GM12878 (cell line): ENCODE data around the gene SSRP1. TPM values are rescaled to one million over a fixed set of nuclear protein-coding genes. Genes with fewer than 3 reads are reported as not detected.

Source experiments
- ASH2L ChIP-seq: fragments of 300-600, 200-600 bp; sonication (generic); IDR thresholded peaks from 2 replicates; pipeline ENCODE4 v1.6.1; 2017; ENCODE audit warnings: low read depth, mild to moderate bottlenecking, borderline replicate concordance
- BACH1 ChIP-seq: fragments of 450-650 bp; IDR thresholded peaks from 2 replicates; pipeline ENCODE4 v1.6.1; 2017; ENCODE audit warnings: mild to moderate bottlenecking, borderline replicate concordance
- BCL3 ChIP-seq: IDR thresholded peaks from 2 replicates; pipeline ENCODE4 v1.6.1; 2011; ENCODE audit warnings: borderline replicate concordance, low read depth, mild to moderate bottlenecking, moderate library complexity, low read length; ENCODE audit not compliant: insufficient read depth, poor library complexity, severe bottlenecking
- CBFB ChIP-seq: IDR thresholded peaks from 2 replicates; pipeline ENCODE4 v1.6.1; 2016; ENCODE audit warnings: antibody characterized with exemption, low read depth
- E2F8 ChIP-seq: fragments of 450-650 bp; IDR thresholded peaks from 2 replicates; pipeline ENCODE4 v1.6.1; 2018; ENCODE audit warnings: mild to moderate bottlenecking, low read depth, moderate library complexity; ENCODE audit not compliant: partially characterized antibody
- ELK1 ChIP-seq: IDR thresholded peaks from 2 replicates; pipeline ENCODE4 v1.6.1; 2012; ENCODE audit warnings: low read depth, low read length, improper control_type of control experiment
- IRF3 ChIP-seq: fragments of 450-650 bp; IDR thresholded peaks from 2 replicates; pipeline ENCODE4 v1.6.1; 2014; ENCODE audit warnings: mild to moderate bottlenecking
- MAX ChIP-seq: IDR thresholded peaks from 2 replicates; pipeline ENCODE4 v1.6.1; 2012; ENCODE audit warnings: low read depth, low read length, improper control_type of control experiment
- MYB ChIP-seq: fragments of 150-350 bp; IDR thresholded peaks from 2 replicates; pipeline ENCODE4 v1.6.1; 2014; ENCODE audit warnings: mild to moderate bottlenecking, low read depth, low read length, borderline replicate concordance
- POU2F2 ChIP-seq: IDR thresholded peaks from 3 replicates; pipeline ENCODE4 v1.6.1; 2011; ENCODE audit warnings: low read depth, mild to moderate bottlenecking, low read length, borderline replicate concordance
- RBBP5 ChIP-seq: fragments of 200-600 bp; sonication (generic); conservative IDR thresholded peaks from 2 replicates; pipeline ENCODE4 v1.6.1; 2016
- SMARCA5 ChIP-seq: fragments of 450-650 bp; IDR thresholded peaks from 2 replicates; pipeline ENCODE4 v1.6.1; 2017; ENCODE audit warnings: mild to moderate bottlenecking
- SMC3 ChIP-seq: IDR thresholded peaks from 2 replicates; pipeline ENCODE4 v1.6.1; 2011; ENCODE audit warnings: low read length, improper control_type of control experiment, borderline replicate concordance
- STAT1 ChIP-seq: fragments of 450-650 bp; conservative IDR thresholded peaks from 2 replicates; pipeline ENCODE4 v1.6.1; 2014; ENCODE audit warnings: antibody characterized with exemption, mild to moderate bottlenecking
- USF2 ChIP-seq: IDR thresholded peaks from 2 replicates; pipeline ENCODE4 v1.6.1; 2011; ENCODE audit warnings: low read depth, low read length, improper control_type of control experiment, borderline replicate concordance
- ZBTB4 ChIP-seq: fragments of 450-650 bp; formaldehyde crosslinking; IDR thresholded peaks from 2 replicates; pipeline ENCODE4 v1.4.0; 2022; ENCODE audit warnings: mild to moderate bottlenecking, moderate library complexity
- ZNF384 ChIP-seq: IDR thresholded peaks from 2 replicates; pipeline ENCODE4 v1.6.1; 2012; ENCODE audit warnings: low read depth, mild to moderate bottlenecking, low read length, improper control_type of control experiment, borderline replicate concordance
- ZNF622 ChIP-seq: fragments of 450-650 bp; IDR thresholded peaks from 2 replicates; pipeline ENCODE4 v1.6.1; 2017; ENCODE audit warnings: mild to moderate bottlenecking, inconsistent platforms
- polyA plus RNA-seq, 11 experiments: library from polyadenylated mRNA; depleted of rRNA in 4 of 11; unstranded in 6 of 11; stranded (reverse) in 5 of 11; fragments of >200 nt; fragmentation: Nextera tagmentation in 4 of 11; fragmentation: Illumina TruSeq in 1 of 11; extraction: Ambion mirVana in 4 of 11; extraction: Trizol in 1 of 11; gene quantifications; 1 replicate in 1 of 11; 2 replicates in 10 of 11; pipeline versions ENCODE4 v1.2.1 to v1.2.3, GENCODE V29; 2011 to 2016; ENCODE audit warnings: inconsistent platforms in 2 of 11, missing spikeins in 2 of 11, low read depth in 1 of 11
- total RNA-seq, 4 experiments: library from RNA; depleted of rRNA in 3 of 4; stranded (reverse); fragments of >200 nt in 3 of 4; fragmentation: Illumina TruSeq in 1 of 4; extraction: Trizol in 1 of 4; gene quantifications; 2 replicates each; pipeline versions ENCODE4 v1.2.1 to v1.2.3, GENCODE V29; 2013 to 2021

Gene SSRP1
- total and polyA plus RNA-seq, 10 of the 15 experiments (the other 5 are each of a cell fraction or from before 2014, with no cell fraction given): 73.6 to 279 (median 138) TPM

- TF ChIP-seq BCL3: no peak
- TF ChIP-seq BACH1: peak; percentile 62; the same call in 1 of the 2 replicates
- no peak for TF ChIP-seq SMC3
- TF ChIP-seq RBBP5: no peak
- TF ChIP-seq IRF3: no peak
- TF ChIP-seq ZNF622: no peak
- no peak for TF ChIP-seq ZBTB4 (CRISPR knock-in tag)
- TF ChIP-seq MYB: no peak
- TF ChIP-seq ASH2L: peak; percentile 95; the same call in 1 of the 2 replicates
- TF ChIP-seq E2F8: no peak
- TF ChIP-seq MAX: no peak
- no peak for TF ChIP-seq SMARCA5
- peak; percentile 100 for TF ChIP-seq POU2F2
- no peak for TF ChIP-seq USF2
- TF ChIP-seq ZNF384: no peak
- TF ChIP-seq ELK1: no peak
- TF ChIP-seq CBFB: no peak
- no peak; the same call in 1 of the 2 replicates for TF ChIP-seq STAT1
Observed at GRCh38 chr11:57324886-57325734, 10.6 kb downstream of the SSRP1 start, which contains the start of gene TNKS1BP1 (continued).
